A673 (cell line): ENCODE data around the gene MINDY4.

Experiments used
- CTCF ChIP-seq: fragments of 300-800, 200-600 bp; sonication (generic); conservative IDR thresholded peaks from 2 replicates; pipeline ENCODE4 v1.5.1; 2017; ENCODE audit warnings: low read depth, mild to moderate bottlenecking, antibody characterized with exemption, low read length, moderate library complexity, mixed read lengths
- EZH2 ChIP-seq: fragments of 200-600 bp; sonication (generic); IDR thresholded peaks from 2 replicates; pipeline ENCODE4 v1.6.1; 2017; ENCODE audit warnings: borderline replicate concordance, low read depth, mild to moderate bottlenecking, mixed read lengths, antibody characterized with exemption, low read length; ENCODE audit not compliant: poor library complexity, severe bottlenecking

- no peak for TF ChIP-seq CTCF
- no peak for TF ChIP-seq EZH2
Measured at GRCh38 chr7:30815388-30815854, 44.2 kb downstream of the MINDY4 start.
